GM12892 (cell line): ENCODE data around the gene SRI.

Experiments used
- DNase-seq: peaks from one replicate; pipeline ENCODE4 v3.0.0; 2011; ENCODE audit not compliant: insufficient read length
- FAIRE-seq: peaks from 2 replicates; lab custom pipeline; 2011; peaks lifted over from hg19 to GRCh38; lab: Jason Lieb, UNC
- POLR2A ChIP-seq: IDR thresholded peaks from 2 replicates; pipeline ENCODE4 v1.6.1; 2011; ENCODE audit warnings: low read depth, low read length, control low read depth
- POLR2AphosphoS5 ChIP-seq: IDR thresholded peaks from 2 replicates; pipeline ENCODE4 v1.6.1; 2011; ENCODE audit warnings: low read depth, low read length, control low read depth
- TAF1 ChIP-seq: IDR thresholded peaks from 2 replicates; pipeline ENCODE4 v1.6.1; 2011; ENCODE audit warnings: low read depth, mild to moderate bottlenecking, control low read depth, low read length, borderline replicate concordance

SRI gene

DNA sequence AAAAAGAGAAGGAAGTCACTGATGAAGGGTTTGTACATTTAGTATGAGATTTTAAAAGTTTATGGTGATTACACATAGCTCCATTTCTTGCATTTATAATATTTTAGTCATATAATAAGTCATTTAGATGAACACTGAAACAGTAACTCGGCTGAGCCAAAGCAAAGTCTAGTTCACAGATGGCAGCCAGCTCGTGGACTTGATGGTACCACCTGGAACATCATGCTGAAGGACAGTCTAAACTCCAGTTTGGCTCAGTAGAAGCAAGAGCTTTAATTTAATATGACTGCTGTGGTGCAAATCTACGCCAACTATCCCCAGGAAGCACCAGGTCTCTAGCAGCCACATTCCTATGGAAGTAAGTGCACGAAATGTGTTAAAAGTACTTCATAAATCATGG lies 16.4 kb downstream of the SRI start:
- no peak for TF ChIP-seq POLR2A
- no peak for TF ChIP-seq TAF1
- no peak for TF ChIP-seq POLR2AphosphoS5
- DNase-seq (no peak), FAIRE-seq (no peak)

DNA sequence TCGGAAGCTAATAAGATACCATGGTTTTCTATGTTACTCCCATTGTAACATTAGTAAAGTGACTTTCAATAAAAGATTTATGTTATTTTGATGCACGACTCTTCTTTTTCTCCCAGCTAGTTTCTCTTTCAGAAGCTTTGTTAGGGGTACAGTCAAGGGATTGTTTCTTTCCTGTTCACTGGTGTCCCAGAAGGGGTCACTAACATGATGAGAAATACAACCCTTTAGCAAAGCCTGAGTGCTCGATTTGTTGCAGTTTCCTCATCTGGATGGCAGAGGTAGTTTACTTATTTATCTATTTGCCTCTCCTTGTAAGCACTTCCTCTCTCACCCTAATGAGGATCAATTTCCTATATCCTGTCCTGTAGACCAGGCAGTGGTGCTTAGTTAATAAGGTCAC lies 17.0 kb downstream of the SRI start:
- FAIRE-seq, result no peak

DNA sequence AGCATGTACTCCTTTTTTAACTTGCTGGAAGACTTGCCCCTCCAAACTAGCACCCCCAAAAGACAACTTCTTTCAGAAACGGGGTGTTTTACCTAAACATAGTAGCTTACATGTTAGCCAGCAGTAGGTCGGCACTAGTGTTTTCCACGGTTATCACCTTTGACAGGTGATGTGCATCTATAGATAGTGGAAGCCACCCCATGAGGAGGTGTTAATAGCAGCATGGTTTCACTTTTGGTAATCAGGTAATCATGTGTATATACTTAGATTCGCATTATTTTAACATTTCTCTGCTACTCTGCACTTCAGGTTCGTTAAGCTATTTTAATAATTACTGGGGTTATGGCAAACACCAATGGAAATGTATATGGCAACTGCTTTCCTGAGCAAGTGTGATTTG lies 17.6 kb downstream of the SRI start:
- TF ChIP-seq POLR2A (peak; percentile 47), TAF1 (no peak)
- DNase-seq (no peak), FAIRE-seq (no peak)

More for the DNA sequence above, 17.0 kb downstream of the SRI start:
- DNase-seq, result no peak
- TF ChIP-seq POLR2AphosphoS5 (peak; percentile 43; the same call in 1 of the 2 replicates), TAF1 (no peak)

DNA sequence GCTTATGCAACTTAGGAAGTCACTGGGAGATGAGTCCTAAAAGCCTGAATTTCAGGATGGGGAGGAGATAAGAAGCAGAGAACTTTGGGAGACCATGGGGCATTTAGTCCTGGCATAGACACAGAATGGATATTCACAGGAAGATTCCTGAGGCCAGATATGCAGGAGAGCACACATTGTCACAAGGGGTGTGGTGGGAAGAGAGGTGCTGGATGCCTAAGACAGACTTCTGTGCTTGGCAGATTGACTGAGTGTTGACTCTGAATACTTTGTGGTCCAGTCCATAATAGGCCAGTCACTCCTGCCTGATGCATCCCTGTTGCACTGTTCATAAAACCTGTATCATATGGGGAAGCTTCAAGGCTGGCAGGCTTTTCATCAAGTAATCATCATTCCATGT lies 18.5 kb downstream of the SRI start:
- FAIRE-seq (no peak), DNase-seq (no peak)
- TF ChIP-seq POLR2AphosphoS5 (peak; percentile 44; the same call in 1 of the 2 replicates), POLR2A (no peak)

DNA sequence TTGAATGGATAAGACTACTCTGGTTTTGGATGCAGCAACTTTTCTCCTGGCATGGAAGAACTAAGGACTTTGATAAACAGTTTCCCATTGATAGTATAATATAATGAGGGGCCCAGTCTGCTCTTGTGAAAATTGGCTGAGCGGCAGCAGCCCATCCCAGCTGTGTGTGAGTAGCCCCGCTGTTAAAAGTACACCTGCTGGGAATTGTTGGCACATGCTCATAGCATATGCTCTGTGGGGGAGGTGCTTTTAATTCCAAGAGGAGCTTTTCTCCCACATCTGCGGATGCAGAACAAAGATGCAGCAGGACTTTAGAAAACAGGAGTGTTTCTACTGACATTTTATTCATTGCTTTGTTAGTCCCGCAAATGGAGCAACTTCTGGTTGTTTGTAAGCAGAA lies 19.0 kb downstream of the SRI start:
- TF ChIP-seq TAF1, result no peak
- FAIRE-seq, result no peak
- DNase-seq, result no peak

DNA sequence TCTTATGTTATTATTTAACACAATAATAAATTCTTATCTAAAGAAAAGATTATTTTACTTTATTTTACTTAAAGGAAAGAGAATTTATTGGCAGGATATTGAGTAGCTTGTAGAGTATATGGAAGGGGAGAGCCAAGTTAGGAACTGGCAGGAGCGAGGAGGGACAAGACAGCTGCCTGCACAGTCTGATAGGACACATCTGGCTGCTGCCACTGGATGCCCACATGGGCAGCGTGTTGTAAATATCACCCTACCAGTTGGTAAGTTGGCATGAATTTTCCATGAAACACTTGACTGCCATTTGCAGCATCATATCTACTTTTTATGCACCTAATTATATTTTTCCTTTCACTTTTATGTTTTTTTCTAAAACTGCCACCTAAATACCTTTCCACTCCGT lies 19.6 kb downstream of the SRI start:
- TF ChIP-seq POLR2A, result no peak
- FAIRE-seq, result no peak
- DNase-seq, result no peak

DNA sequence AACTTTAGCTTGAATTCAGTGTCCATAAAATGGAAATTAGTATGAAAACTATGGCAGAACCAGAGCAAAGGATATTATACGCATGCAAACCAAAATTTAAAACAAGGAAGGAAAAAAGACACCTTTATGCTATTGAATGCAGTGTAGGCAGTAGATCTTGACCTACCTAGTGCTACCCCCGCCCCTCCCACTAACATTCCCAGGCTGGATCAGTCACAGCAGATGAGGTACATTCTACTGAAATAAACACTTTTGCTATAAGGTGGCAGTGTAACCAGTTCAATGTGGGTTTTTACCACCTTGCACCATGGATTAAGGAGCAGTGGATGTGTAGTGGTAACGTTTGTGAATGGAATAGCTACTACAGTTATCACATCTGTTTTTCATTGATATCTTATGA lies 27.9 kb downstream of the SRI start:
- no peak for TF ChIP-seq POLR2AphosphoS5
- no peak for TF ChIP-seq TAF1
- no peak for TF ChIP-seq POLR2A
- no peak for DNase-seq
- no peak for FAIRE-seq

DNA sequence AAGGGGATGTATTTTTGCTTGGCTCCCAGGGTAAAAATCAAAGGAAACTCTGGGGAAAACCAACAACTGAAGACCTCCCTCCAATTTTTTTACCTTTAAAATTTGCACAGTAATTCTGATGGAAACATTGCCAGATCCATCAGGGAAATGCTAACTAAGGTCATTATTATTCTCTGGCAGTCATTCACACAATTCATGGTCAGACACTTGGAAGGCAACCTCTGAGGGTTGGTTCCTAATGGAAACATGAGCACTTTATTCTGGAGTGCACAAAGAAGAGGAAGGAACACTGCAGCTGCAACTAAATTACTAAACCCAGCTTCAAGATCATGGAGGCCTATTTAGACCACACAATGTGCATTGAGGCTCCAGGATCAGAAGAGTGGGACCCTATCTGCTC lies 34.2 kb downstream of the SRI start:
- DNase-seq (no peak), FAIRE-seq (no peak)
- no peak for TF ChIP-seq POLR2A
- no peak for TF ChIP-seq POLR2AphosphoS5
- TF ChIP-seq TAF1, result no peak

DNA sequence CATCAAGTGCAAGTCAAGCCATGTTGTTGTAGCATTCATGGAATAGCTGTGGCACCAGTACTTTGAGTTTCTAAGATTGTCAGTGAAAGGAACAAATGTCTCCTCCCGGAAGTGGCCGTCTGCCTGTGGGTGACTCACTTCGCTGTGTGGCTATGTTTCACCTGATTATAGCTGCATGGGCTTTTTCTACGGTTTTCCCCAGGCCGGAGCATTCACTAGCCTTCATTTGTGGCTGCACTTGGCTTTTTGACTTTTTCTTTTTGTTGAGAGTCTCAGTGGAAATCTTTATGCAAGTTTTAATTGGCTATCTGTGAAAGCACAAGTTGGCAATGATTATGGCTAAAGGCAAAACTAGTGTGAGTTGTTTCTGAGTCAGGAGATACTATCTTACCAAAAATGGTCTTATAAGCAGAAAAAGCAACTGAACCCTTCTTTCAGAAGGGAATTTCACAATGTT lies 35.0 kb downstream of the SRI start:
- peak; percentile 84 for FAIRE-seq
- no peak for TF ChIP-seq POLR2A
- TF ChIP-seq POLR2AphosphoS5, result no peak
- DNase-seq, result no peak

DNA sequence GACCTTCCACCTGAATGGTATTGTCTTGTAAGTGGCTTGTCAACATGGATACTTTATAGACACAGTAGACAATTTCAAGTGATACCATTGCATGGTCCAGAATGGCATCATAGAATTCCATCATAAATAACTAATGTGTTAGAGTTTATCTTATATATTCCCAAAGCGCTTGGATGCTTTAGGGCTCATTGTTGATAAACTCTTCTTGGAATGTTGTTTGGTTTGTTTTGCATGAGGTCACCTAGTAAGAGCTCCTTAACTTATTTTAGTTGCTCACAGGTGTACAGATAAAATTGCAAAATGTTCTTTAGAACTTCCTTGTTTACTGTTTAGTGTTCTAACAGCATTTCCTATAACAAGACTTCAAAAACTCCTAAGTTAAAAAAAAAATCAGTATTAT lies 36.8 kb downstream of the SRI start:
- TF ChIP-seq POLR2A (no peak), TAF1 (no peak), POLR2AphosphoS5 (no peak)
- DNase-seq (no peak), FAIRE-seq (no peak)

DNA sequence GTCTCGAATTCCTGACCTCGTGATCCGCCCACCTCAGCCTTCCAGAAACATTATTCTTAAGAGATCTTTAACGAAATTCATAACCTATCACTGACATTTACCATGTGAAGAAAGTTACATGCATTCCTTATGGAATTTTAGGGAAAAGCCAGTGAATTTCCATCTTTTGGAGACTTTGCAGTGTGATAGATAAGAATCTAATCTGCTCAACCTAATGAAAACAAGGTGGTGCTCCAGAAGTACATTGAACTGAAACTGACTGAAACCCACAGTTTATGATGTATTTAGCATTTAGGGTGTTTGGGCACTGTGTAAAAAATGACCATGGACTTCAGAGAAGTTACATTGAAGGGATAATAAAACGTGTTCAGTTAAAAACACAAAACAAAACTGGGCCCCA lies 43.6 kb downstream of the SRI start:
- TF ChIP-seq POLR2A (no peak), POLR2AphosphoS5 (no peak), TAF1 (no peak)
- FAIRE-seq (no peak), DNase-seq (no peak)

DNA sequence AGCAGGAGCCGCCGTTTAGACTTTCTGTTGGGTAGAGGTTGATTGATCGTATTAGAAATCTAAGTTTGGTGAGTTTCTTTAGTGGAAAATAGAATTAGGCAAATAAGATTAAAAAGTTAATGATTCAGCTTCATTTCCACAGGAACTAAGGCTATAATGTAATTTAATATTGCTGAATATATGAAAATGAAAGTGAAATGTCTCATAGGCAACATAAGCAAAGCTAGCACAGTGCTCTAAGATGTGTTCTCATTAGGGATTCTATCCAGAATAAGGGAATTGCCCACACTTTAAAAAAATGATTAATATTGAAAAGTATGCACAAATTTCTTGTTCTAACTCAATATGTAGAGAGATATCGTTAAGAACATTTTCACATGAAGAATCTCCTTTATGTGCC lies 47.0 kb downstream of the SRI start:
- DNase-seq (no peak), FAIRE-seq (no peak)
- TF ChIP-seq TAF1 (no peak), POLR2A (no peak), POLR2AphosphoS5 (no peak)

DNA sequence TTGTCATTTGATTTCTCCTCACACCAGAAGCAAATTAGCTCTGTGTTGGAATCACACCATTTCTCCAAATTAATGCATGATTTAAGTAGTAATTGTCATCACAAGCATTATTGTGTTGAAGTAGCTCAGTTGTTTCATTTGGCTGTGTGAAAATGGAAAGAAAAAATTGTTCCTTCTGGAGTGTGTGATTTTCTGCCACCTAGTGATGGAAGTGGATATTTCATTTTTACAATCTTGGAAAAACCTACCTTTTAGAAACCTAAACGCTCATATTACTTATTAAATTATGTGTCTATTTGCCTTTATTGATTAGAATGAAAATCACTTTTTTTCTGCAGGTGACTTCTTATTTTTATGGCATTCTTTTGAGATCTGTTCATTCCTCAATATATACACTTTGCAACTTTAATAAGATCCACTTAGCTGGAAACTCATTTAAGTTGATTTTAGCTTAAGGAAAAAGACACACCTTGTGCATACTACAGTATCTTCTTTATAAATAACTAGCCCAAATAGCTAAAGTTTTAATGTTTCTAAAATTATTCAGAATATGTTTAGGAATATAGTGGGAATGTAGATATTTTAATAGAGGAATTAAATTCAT lies 50.0 kb downstream of the SRI start:
- FAIRE-seq, result no peak
- no peak for DNase-seq
- TF ChIP-seq TAF1, result no peak
- no peak for TF ChIP-seq POLR2AphosphoS5
- no peak for TF ChIP-seq POLR2A
